B cell (primary cell): ENCODE measurements around the gene TRDN. TPM values are rescaled to one million over a fixed set of nuclear protein-coding genes. Genes with fewer than 3 reads are reported as not detected.

Source experiments
- ATAC-seq: fragments of 200-7000 bp; cut with Tn5 transposase; one replicate; pipeline ENCODE4 v1.10.0; 2021; ENCODE audit warnings: low read depth, mild to moderate bottlenecking, moderate number of reproducible peaks, moderate library complexity
- CTCF ChIA-PET: fragments of 350-600 bp; sonication (Branson Sonifier 250); formaldehyde crosslinking; loops from one replicate; lab custom pipeline; 2021; ENCODE audit warnings: antibody characterized with exemption, inconsistent platforms; lab: Charles Lee
- POLR2A ChIA-PET: fragments of 350-600 bp; sonication (Branson Sonifier 250); formaldehyde crosslinking; loops from one replicate; lab custom pipeline; 2021; ENCODE audit warnings: antibody characterized with exemption; lab: Charles Lee
- DNase-seq: peaks from one replicate; pipeline ENCODE4 v3.0.0; 2013
- H2AFZ ChIP-seq: 2 replicates; pipeline ENCODE4 v1.6.1; 2012; ENCODE audit warnings: mild to moderate bottlenecking, low read depth, low read length; ENCODE audit not compliant: insufficient read depth, poor library complexity, severe bottlenecking
- H3K27ac ChIP-seq, 2 donors: 1 replicate in 1 of 2; 2 replicates in 1 of 2; pipeline ENCODE4 v1.5.1; 2012 to 2013; ENCODE audit warnings: low read length in 2 of 2, mild to moderate bottlenecking in 2 of 2, moderate library complexity in 1 of 2
- H3K27me3 ChIP-seq, 4 experiments: fragments of 200-600 bp in 1 of 4; sonication (generic) in 1 of 4; replicated peaks in 1 of 4; 1 replicate in 2 of 4; 2 replicates in 2 of 4; pipeline versions ENCODE4 v1.6.1 to v1.7.0; 2013 to 2016; ENCODE audit warnings: low read length in 3 of 4, mild to moderate bottlenecking in 2 of 4, mixed read lengths in 1 of 4, moderate library complexity in 1 of 4; ENCODE audit not compliant: insufficient read depth in 4 of 4, control insufficient read depth in 3 of 4; ENCODE audit errors: control extremely low read depth in 1 of 4
- H3K36me3 ChIP-seq, 2 experiments: replicated peaks in 1 of 2; 1 replicate in 1 of 2; 2 replicates in 1 of 2; pipeline versions ENCODE4 v1.6.1 to v1.7.1; 2013; ENCODE audit warnings: low read length in 1 of 2; ENCODE audit not compliant: insufficient read depth in 2 of 2, control insufficient read depth in 1 of 2; ENCODE audit errors: control extremely low read depth in 1 of 2, extremely low read depth in 1 of 2
- H3K4me1 ChIP-seq, 2 donors: fragments of 200-600 bp in 1 of 2; sonication (generic) in 1 of 2; 1 replicate in 1 of 2; 2 replicates in 1 of 2; pipeline versions ENCODE4 v1.5.1 to v1.6.1; 2013 to 2017; ENCODE audit warnings: low read length in 2 of 2; ENCODE audit not compliant: control insufficient read depth in 2 of 2, insufficient read depth in 2 of 2
- H3K4me2 ChIP-seq: replicated peaks from 2 replicates; pipeline ENCODE3; 2012; ENCODE audit warnings: mild to moderate bottlenecking, low read depth, low read length; ENCODE audit not compliant: poor library complexity, severe bottlenecking
- H3K4me3 ChIP-seq, 5 experiments: fragments of 200-600 bp in 1 of 5; sonication (generic) in 1 of 5; 1 replicate in 3 of 5; 2 replicates in 2 of 5; pipeline versions ENCODE4 v1.5.1 to v1.7.0; 2011 to 2016; ENCODE audit warnings: low read length in 4 of 5, mild to moderate bottlenecking in 4 of 5, low read depth in 2 of 5, control low read depth in 1 of 5, moderate library complexity in 1 of 5; ENCODE audit not compliant: insufficient read depth in 1 of 5; ENCODE audit errors: control extremely low read depth in 1 of 5, extremely low read depth in 1 of 5
- H3K79me2 ChIP-seq: fragments of 200-600 bp; sonication (generic); one replicate; pipeline ENCODE4 v1.6.0; 2016; ENCODE audit warnings: low read length; ENCODE audit not compliant: control insufficient read depth, insufficient read depth
- H3K9ac ChIP-seq: fragments of 200-600 bp; sonication (generic); 2 replicates; pipeline ENCODE4 v1.6.1; 2017; ENCODE audit warnings: mild to moderate bottlenecking, low read length, moderate library complexity
- H3K9me3 ChIP-seq, 3 donors: one replicate each; pipeline versions ENCODE4 v1.6.1 to v1.7.1; 2013; ENCODE audit warnings: low read length in 2 of 3; ENCODE audit not compliant: control insufficient read depth in 2 of 3, insufficient read depth in 1 of 3; ENCODE audit errors: control extremely low read depth in 1 of 3
- H4K20me1 ChIP-seq: 2 replicates; pipeline ENCODE4 v1.6.0; 2012; ENCODE audit warnings: mild to moderate bottlenecking, low read length; ENCODE audit not compliant: insufficient read depth, control insufficient read depth, poor library complexity, severe bottlenecking
- H3K27ac Mint-ChIP-seq: one replicate; pipeline ENCODE4 v1.8.0; 2021; ENCODE audit warnings: mixed read lengths
- H3K27me3 Mint-ChIP-seq: one replicate; pipeline ENCODE4 v1.8.0; 2021; ENCODE audit warnings: mixed read lengths
- H3K4me1 Mint-ChIP-seq: one replicate; pipeline ENCODE4 v1.8.0; 2021; ENCODE audit warnings: mixed read lengths
- H3K4me3 Mint-ChIP-seq: one replicate; pipeline ENCODE4 v1.8.0; 2021; ENCODE audit warnings: mixed read lengths
- H3K9me3 Mint-ChIP-seq: one replicate; pipeline ENCODE4 v1.8.0; 2022; ENCODE audit warnings: mixed read lengths; ENCODE audit not compliant: insufficient read depth
- EZH2 ChIP-seq: IDR thresholded peaks from 2 replicates; pipeline ENCODE4 v1.6.1; 2012; ENCODE audit warnings: borderline replicate concordance, low read depth, mild to moderate bottlenecking, moderate library complexity, low read length; ENCODE audit not compliant: insufficient read depth, poor library complexity, severe bottlenecking
- WGBS: methylation state at CpG from one replicate; pipeline ENCODE4 v1.1.5; 2013; ENCODE audit warnings: missing lambda C conversion rate; ENCODE audit not compliant: insufficient coverage; 5-methylcytosine and 5-hydroxymethylcytosine counted together
- intact Hi-C: fragments of 100-400 bp; cut with micrococcal nuclease; formaldehyde crosslinking; loops from one replicate; pipeline ENCODE4 v1.10.0; 2022
- polyA plus RNA-seq: library from polyadenylated mRNA; depleted of rRNA; stranded (reverse); fragments of >200 nt; gene quantifications from 2 replicates; pipeline ENCODE4 v1.2.3, GENCODE V29; 2012
- total RNA-seq, 2 donors: library from RNA; stranded (reverse); fragments of 120-200 nt in 1 of 2; gene quantifications; 1 replicate in 1 of 2; 2 replicates in 1 of 2; pipeline versions ENCODE4 v1.2.3 to v1.2.4, GENCODE V29; 2013 to 2022
- TF ChIP-seq, protein P1 (sequence below): fragments of 200-600 bp; IDR thresholded peaks from one replicate; pipeline ENCODE4 v1.8.0; 2022; ENCODE audit warnings: antibody characterized with exemption, mild to moderate bottlenecking

TRDN gene
- total and polyA plus RNA-seq, 2 donors (not counting 1 experiment from before 2014, with no cell fraction given), result not detected

GRCh38 chr6:123226398-123226797 lies 410.4 kb downstream of the TRDN start:
- no peak overlapping the region for H3K27ac ChIP-seq
- H3K36me3 ChIP-seq, result no peaks in the 10 kb centered on the region
- no peak for DNase-seq
- no peaks in the 10 kb centered on the region for H4K20me1 ChIP-seq
- H3K27ac Mint-ChIP-seq, result no peak overlapping the region
- H3K4me1 Mint-ChIP-seq, result no peaks in the 10 kb centered on the region
- H3K4me3 ChIP-seq, result no peak overlapping the region
- no peak for TF ChIP-seq EZH2
- TF ChIP-seq, protein P1, sequence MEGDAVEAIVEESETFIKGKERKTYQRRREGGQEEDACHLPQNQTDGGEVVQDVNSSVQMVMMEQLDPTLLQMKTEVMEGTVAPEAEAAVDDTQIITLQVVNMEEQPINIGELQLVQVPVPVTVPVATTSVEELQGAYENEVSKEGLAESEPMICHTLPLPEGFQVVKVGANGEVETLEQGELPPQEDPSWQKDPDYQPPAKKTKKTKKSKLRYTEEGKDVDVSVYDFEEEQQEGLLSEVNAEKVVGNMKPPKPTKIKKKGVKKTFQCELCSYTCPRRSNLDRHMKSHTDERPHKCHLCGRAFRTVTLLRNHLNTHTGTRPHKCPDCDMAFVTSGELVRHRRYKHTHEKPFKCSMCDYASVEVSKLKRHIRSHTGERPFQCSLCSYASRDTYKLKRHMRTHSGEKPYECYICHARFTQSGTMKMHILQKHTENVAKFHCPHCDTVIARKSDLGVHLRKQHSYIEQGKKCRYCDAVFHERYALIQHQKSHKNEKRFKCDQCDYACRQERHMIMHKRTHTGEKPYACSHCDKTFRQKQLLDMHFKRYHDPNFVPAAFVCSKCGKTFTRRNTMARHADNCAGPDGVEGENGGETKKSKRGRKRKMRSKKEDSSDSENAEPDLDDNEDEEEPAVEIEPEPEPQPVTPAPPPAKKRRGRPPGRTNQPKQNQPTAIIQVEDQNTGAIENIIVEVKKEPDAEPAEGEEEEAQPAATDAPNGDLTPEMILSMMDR, result no peak
- H3K9me3 Mint-ChIP-seq, result no peaks in the 10 kb centered on the region
- CTCF ChIA-PET, result no interaction called here
- no peak overlapping the region for H2AFZ ChIP-seq
- no CpG with 5 or more reads among the region's 3 CpGs for WGBS
- no peaks in the 10 kb centered on the region for H3K9me3 ChIP-seq
- no peak for ATAC-seq
- no peaks in the 10 kb centered on the region for H3K27me3 ChIP-seq
- no peak overlapping the region for H3K4me3 Mint-ChIP-seq
- intact Hi-C loops, result no loop called here
- no peak overlapping the region for H3K9ac ChIP-seq
- no peaks in the 10 kb centered on the region for H3K27me3 Mint-ChIP-seq
- no peaks in the 10 kb centered on the region for H3K4me1 ChIP-seq
- POLR2A ChIA-PET, result no interaction called here
- H3K79me2 ChIP-seq, result no peaks in the 10 kb centered on the region
- no peak overlapping the region for H3K4me2 ChIP-seq

DNA sequence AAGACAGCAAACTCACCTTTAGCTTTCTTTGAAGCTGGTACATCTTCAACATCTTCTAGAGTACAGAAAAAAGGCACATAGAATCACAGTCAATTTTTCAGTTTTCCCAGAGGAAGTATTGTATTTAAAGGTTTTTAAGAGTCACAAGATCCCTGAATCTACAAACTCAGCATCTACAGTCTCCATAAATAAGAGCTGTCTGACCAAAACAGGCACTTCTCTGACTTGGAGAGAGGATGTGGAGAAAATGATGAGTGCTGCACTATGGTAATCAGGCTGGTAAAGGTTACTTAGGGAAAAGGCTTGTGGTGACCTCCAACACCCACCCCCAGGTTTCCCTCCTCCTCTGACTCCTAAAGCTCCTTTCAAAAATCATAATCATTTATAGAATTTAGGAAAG lies 412.7 kb downstream of the TRDN start:
- H4K20me1 ChIP-seq, result no peaks in the 10 kb centered on the region
- H3K4me1 ChIP-seq, result no peaks in the 10 kb centered on the region
- H3K9ac ChIP-seq, result no peak overlapping the region
- no peaks in the 10 kb centered on the region for H3K27me3 ChIP-seq
- H3K9me3 ChIP-seq, result no peaks in the 10 kb centered on the region
- H3K27ac Mint-ChIP-seq, result no peak overlapping the region
- no peaks in the 10 kb centered on the region for H3K36me3 ChIP-seq
- no peaks in the 10 kb centered on the region for H3K9me3 Mint-ChIP-seq
- TF ChIP-seq, protein P1, result no peak
- TF ChIP-seq EZH2, result no peak
- H3K4me3 Mint-ChIP-seq, result no peak overlapping the region
- no peaks in the 10 kb centered on the region for H3K79me2 ChIP-seq
- ATAC-seq (no peak), DNase-seq (no peak)
- ChIA-PET POLR2A (no interaction called here), CTCF (interaction anchor here (0.6 kb wide), 1 partner anchor 896 kb away, joined by 3 read pairs; no protein-coding TSS in a partner anchor)
- intact Hi-C loops, result no loop called here
- H3K27ac ChIP-seq, result no peak overlapping the region
- H2AFZ ChIP-seq, result no peak overlapping the region
- H3K4me2 ChIP-seq, result no peak overlapping the region
- H3K27me3 Mint-ChIP-seq, result no peaks in the 10 kb centered on the region
- no peaks in the 10 kb centered on the region for H3K4me1 Mint-ChIP-seq
- H3K4me3 ChIP-seq, result no peak overlapping the region
